HepG2 (cell line): ENCODE measurements around the gene ATPAF2. TPM values are rescaled to one million over a fixed set of nuclear protein-coding genes. Genes with fewer than 3 reads are reported as not detected.
A peak's percentile ranks its signal among the peaks of the same experiment; 100 is the strongest.

Experiments
- ARNT2 ChIP-seq: sonication (generic); formaldehyde crosslinking; IDR thresholded peaks from 2 replicates; pipeline ENCODE4 v1.8.0; 2022; ENCODE audit warnings: mild to moderate bottlenecking, low read depth, missing genetic modification reagents, moderate library complexity
- CAMTA2 ChIP-seq: sonication (generic); formaldehyde crosslinking; IDR thresholded peaks from 2 replicates; pipeline ENCODE4 v1.4.0; 2020; ENCODE audit warnings: mild to moderate bottlenecking, missing genetic modification reagents, borderline replicate concordance
- GABPA ChIP-seq, 2 experiments: IDR thresholded peaks; 2 replicates each; pipeline ENCODE4 v1.6.1; 2011 to 2016; ENCODE audit warnings: low read depth in 2 of 2, low read length in 1 of 2, missing biosample characterization in 1 of 2, missing genetic modification characterization in 1 of 2
- SMAD1 ChIP-seq: sonication (generic); formaldehyde crosslinking; IDR thresholded peaks from 2 replicates; pipeline ENCODE4 v1.4.0; 2020; ENCODE audit warnings: missing genetic modification reagents, low read depth, mild to moderate bottlenecking, borderline replicate concordance
- SOX6 ChIP-seq, 2 experiments: fragments of 450-650 bp in 1 of 2; sonication (generic) in 1 of 2; formaldehyde crosslinking in 1 of 2; IDR thresholded peaks; 2 replicates each; pipeline versions ENCODE4 v1.4.0 to v1.6.1; 2017 to 2020; ENCODE audit warnings: antibody characterized with exemption in 1 of 2, mild to moderate bottlenecking in 1 of 2, missing genetic modification reagents in 1 of 2
- SPEN ChIP-seq: sonication (generic); formaldehyde crosslinking; IDR thresholded peaks from 2 replicates; pipeline ENCODE4 v1.5.1; 2020; ENCODE audit warnings: low read depth, mild to moderate bottlenecking, missing genetic modification reagents
- TGIF2 ChIP-seq: IDR thresholded peaks from 2 replicates; pipeline ENCODE4 v1.6.1; 2016; ENCODE audit warnings: control low read depth, missing compliant biosample characterization
- ZBTB26 ChIP-seq: IDR thresholded peaks from 2 replicates; pipeline ENCODE4 v1.6.1; 2016; ENCODE audit warnings: missing compliant biosample characterization, missing genetic modification reagents, borderline replicate concordance
- ZNF329 ChIP-seq: sonication (generic); formaldehyde crosslinking; IDR thresholded peaks from 2 replicates; pipeline ENCODE4 v1.9.0; 2021; ENCODE audit warnings: low read depth, mild to moderate bottlenecking, missing genetic modification reagents
- ZNF337 ChIP-seq: sonication (generic); formaldehyde crosslinking; IDR thresholded peaks from 2 replicates; pipeline ENCODE4 v1.5.1; 2020; ENCODE audit warnings: missing genetic modification reagents, low read depth, mild to moderate bottlenecking, borderline replicate concordance
- ZNF512B ChIP-seq: sonication (generic); formaldehyde crosslinking; IDR thresholded peaks from 2 replicates; pipeline ENCODE4 v1.5.1; 2020; ENCODE audit warnings: missing genetic modification reagents, mild to moderate bottlenecking, borderline replicate concordance
- ZNF557 ChIP-seq: sonication (generic); formaldehyde crosslinking; IDR thresholded peaks from 2 replicates; pipeline ENCODE4 v1.4.0; 2020; ENCODE audit warnings: missing genetic modification reagents
- ZNF788 ChIP-seq: sonication (generic); formaldehyde crosslinking; IDR thresholded peaks from 2 replicates; pipeline ENCODE4 v1.5.0; 2020; ENCODE audit warnings: mild to moderate bottlenecking, missing genetic modification reagents, borderline replicate concordance
- ZUFSP ChIP-seq: sonication (generic); formaldehyde crosslinking; IDR thresholded peaks from 2 replicates; pipeline ENCODE4 v1.9.0; 2021; ENCODE audit warnings: missing genetic modification reagents, mild to moderate bottlenecking, borderline replicate concordance
- polyA plus RNA-seq, 8 experiments: library from polyadenylated mRNA; depleted of rRNA in 3 of 8; stranded (reverse) in 7 of 8; unstranded in 1 of 8; fragments of >200 nt; fragmentation: Illumina TruSeq in 4 of 8; extraction: Trizol in 4 of 8; gene quantifications; 2 replicates each; pipeline versions ENCODE4 v1.2.1 to v1.2.3, GENCODE V29; 2011 to 2016; ENCODE audit warnings: low read depth in 4 of 8, missing spikeins in 1 of 8, mixed read lengths in 1 of 8; ENCODE audit not compliant: insufficient read depth in 1 of 8
- total RNA-seq, 5 experiments: library from RNA; depleted of rRNA; stranded (reverse); fragments of >200 nt; fragmentation: Illumina TruSeq; extraction: Trizol; gene quantifications; 2 replicates each; pipeline ENCODE4 v1.2.3, GENCODE V29; 2016; ENCODE audit warnings: low read depth in 1 of 5
- TF ChIP-seq, protein P1 (sequence below): IDR thresholded peaks from 2 replicates; pipeline ENCODE4 v1.6.1; 2016; ENCODE audit warnings: missing biosample characterization, missing genetic modification reagents, low read depth
- TF ChIP-seq, protein P2 (sequence below): IDR thresholded peaks from 2 replicates; pipeline ENCODE4 v1.6.1; 2018; ENCODE audit warnings: missing genetic modification reagents, mild to moderate bottlenecking, missing compliant biosample characterization

The ATPAF2 gene
- total and polyA plus RNA-seq, 2 of the 13 experiments (the other 11 are each of a cell fraction or from before 2014, with no cell fraction given), result 15.0 to 16.5 TPM

- TF ChIP-seq SMAD1 (CRISPR knock-in tag) (no peak; the same call in 1 of the 2 replicates), CAMTA2 (CRISPR knock-in tag) (peak; percentile 86; the same call in 1 of the 2 replicates), ZNF788 (CRISPR knock-in tag) (peak; percentile 93; the same call in 1 of the 2 replicates), SPEN (CRISPR knock-in tag) (no peak), ZNF329 (CRISPR knock-in tag) (no peak), ZNF557 (CRISPR knock-in tag) (0 out of 2 replicates have a peak, but pooled peaks have one; percentile 32), ZNF512B (CRISPR knock-in tag) (no peak), ARNT2 (CRISPR knock-in tag) (peak; percentile 70; the same call in 1 of the 2 replicates), ZBTB26 (CRISPR knock-in tag) (no peak; the same call in 1 of the 2 replicates), GABPA (IDR thresholded peaks at IDR 0.05; ENCODE audit: low read depth, low read length) (peak; percentile 46), GABPA (CRISPR knock-in tag; IDR thresholded peaks at IDR 0.05; ENCODE audit: low read depth) (peak; percentile 69; the same call in 1 of the 2 replicates), SOX6 (IDR thresholded peaks at IDR 0.05) (no peak), SOX6 (CRISPR knock-in tag; IDR thresholded peaks at IDR 0.05) (peak; percentile 65), TGIF2 (CRISPR knock-in tag) (0 out of 2 replicates have a peak, but pooled peaks have one; percentile 54), ZNF337 (CRISPR knock-in tag) (no peak), ZUFSP (no peak)
- TF ChIP-seq, protein P1, sequence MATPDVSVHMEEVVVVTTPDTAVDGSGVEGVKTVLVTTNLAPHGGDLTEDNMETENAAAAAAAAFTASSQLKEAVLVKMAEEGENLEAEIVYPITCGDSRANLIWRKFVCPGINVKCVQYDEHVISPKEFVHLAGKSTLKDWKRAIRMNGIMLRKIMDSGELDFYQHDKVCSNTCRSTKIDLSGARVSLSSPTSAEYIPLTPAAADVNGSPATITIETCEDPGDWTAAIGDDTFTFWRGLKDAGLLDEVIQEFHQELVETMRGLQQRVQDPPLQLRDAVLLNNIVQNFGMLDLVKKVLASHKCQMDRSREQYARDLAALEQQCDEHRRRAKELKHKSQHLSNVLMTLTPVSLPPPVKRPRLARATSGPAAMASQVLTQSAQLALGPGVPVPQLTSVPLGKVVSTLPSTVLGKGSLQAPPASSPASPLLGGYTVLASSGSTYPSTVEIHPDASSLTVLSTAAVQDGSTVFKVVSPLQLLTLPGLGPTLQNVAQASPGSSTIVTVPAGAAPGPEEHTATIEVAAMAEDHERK (CRISPR knock-in tag), result peak; percentile 87
- TF ChIP-seq, protein P2, sequence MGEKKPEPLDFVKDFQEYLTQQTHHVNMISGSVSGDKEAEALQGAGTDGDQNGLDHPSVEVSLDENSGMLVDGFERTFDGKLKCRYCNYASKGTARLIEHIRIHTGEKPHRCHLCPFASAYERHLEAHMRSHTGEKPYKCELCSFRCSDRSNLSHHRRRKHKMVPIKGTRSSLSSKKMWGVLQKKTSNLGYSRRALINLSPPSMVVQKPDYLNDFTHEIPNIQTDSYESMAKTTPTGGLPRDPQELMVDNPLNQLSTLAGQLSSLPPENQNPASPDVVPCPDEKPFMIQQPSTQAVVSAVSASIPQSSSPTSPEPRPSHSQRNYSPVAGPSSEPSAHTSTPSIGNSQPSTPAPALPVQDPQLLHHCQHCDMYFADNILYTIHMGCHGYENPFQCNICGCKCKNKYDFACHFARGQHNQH (CRISPR knock-in tag), result peak; percentile 59; the same call in 1 of the 2 replicates
Measured at GRCh38 chr17:18038861-18039534, at the start of gene ATPAF2, which contains the start of gene GID4 (continued).
